Globus pallidus (tissue), 1 donor: ENCODE results near the gene GRIN2A.

Experiments
- DNase-seq: peaks from one replicate; pipeline ENCODE4 v3.0.0-alpha.2; 2015; ENCODE audit warnings: low spot score

GRIN2A gene

GRCh38 chr16:10031473-10031872, 150.8 kb downstream of the GRIN2A start:
- DNase-seq, result no peak

- DNase-seq, result no peak
Measured at GRCh38 chr16:10028644-10029043, 153.6 kb downstream of the GRIN2A start.

GRCh38 chr16:10027553-10027952, 154.7 kb downstream of the GRIN2A start:
- DNase-seq, result no peak

- DNase-seq, result no peak
Measured at GRCh38 chr16:10026593-10026992, 155.6 kb downstream of the GRIN2A start.

- no peak for DNase-seq
Measured at GRCh38 chr16:10022098-10022497, 160.1 kb downstream of the GRIN2A start.

GRCh38 chr16:10020866-10021265, 161.4 kb downstream of the GRIN2A start:
- DNase-seq, result no peak

- DNase-seq, result no peak
Measured at GRCh38 chr16:10016752-10017151, 165.5 kb downstream of the GRIN2A start.

GRCh38 chr16:10015397-10015796, 166.8 kb downstream of the GRIN2A start:
- DNase-seq, result no peak

- no peak for DNase-seq
Measured at GRCh38 chr16:10013774-10014173, 168.5 kb downstream of the GRIN2A start.

GRCh38 chr16:10013364-10013763, 168.9 kb downstream of the GRIN2A start:
- DNase-seq, result peak; percentile 79

- DNase-seq, result peak; percentile 84
Measured at GRCh38 chr16:10009684-10010083, 172.5 kb downstream of the GRIN2A start.

- DNase-seq, result no peak
Measured at GRCh38 chr16:10003486-10003885, 178.7 kb downstream of the GRIN2A start.

GRCh38 chr16:10001258-10001775, 180.9 kb downstream of the GRIN2A start:
- no peak for DNase-seq

GRCh38 chr16:9996221-9996620, 186.0 kb downstream of the GRIN2A start:
- DNase-seq, result no peak

- DNase-seq, result no peak
Measured at GRCh38 chr16:9992441-9992840, 189.8 kb downstream of the GRIN2A start.

GRCh38 chr16:9980981-9981380, 201.2 kb downstream of the GRIN2A start:
- no peak for DNase-seq

- DNase-seq, result no peak
Measured at GRCh38 chr16:9978160-9978725, 204.0 kb downstream of the GRIN2A start.

GRCh38 chr16:9977333-9977897, 204.8 kb downstream of the GRIN2A start:
- no peak for DNase-seq

- peak; percentile 97 for DNase-seq
Measured at GRCh38 chr16:9976601-9977000, 205.6 kb downstream of the GRIN2A start.

- no peak for DNase-seq
Measured at GRCh38 chr16:9971907-9972306, 210.3 kb downstream of the GRIN2A start.

- DNase-seq, result peak; percentile 93
Measured at GRCh38 chr16:9970796-9971195, 211.4 kb downstream of the GRIN2A start.

- peak; percentile 63 for DNase-seq
Measured at GRCh38 chr16:9970244-9970643, 212.0 kb downstream of the GRIN2A start.

- peak; percentile 79 for DNase-seq
Measured at GRCh38 chr16:9969580-9969979, 212.6 kb downstream of the GRIN2A start.

- no peak for DNase-seq
Measured at GRCh38 chr16:9966569-9967157, 215.6 kb downstream of the GRIN2A start.
